Gastroesophageal sphincter (tissue), 3 donors: ENCODE measurements around the gene UNK.

Experiments
- POLR2A ChIP-seq, 2 donors: fragments of 450-650 bp; IDR thresholded peaks; one replicate each; pipeline ENCODE4 v1.6.1; 2017; ENCODE audit warnings: antibody characterized with exemption in 2 of 2, mild to moderate bottlenecking in 2 of 2, moderate library complexity in 1 of 2
- TF ChIP-seq, protein P1 (sequence below), 4 experiments: fragments of 200-600 bp in 2 of 4; fragments of 450-650 bp in 2 of 4; sonication (generic) in 1 of 4; IDR thresholded peaks; one replicate each; pipeline ENCODE4 v1.5.1; 2017 to 2019; ENCODE audit warnings: antibody characterized with exemption in 4 of 4, mild to moderate bottlenecking in 2 of 4, moderate library complexity in 2 of 4

DNA sequence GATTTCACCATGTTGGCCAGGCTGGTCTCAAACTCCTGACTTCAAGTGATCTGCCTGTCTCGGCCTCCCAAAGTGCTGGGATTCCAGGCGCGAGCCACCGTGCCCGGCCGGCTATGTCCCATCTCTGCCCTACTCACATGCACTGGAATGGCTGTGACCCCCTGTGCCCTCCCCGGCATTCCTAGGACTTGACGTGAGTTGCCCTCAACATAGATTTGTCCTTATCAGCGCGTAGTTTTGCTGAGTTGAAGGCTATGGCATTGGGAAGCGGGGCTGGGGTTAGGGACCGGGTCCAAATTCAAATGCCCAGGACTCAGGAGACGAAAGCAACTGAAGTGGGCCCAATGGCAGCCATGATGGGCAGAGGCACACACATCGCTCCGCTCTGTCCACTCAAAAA is 53.8 kb downstream of the UNK start:
- no peak for TF ChIP-seq POLR2A (IDR thresholded peaks at IDR 0.05)
- TF ChIP-seq, protein P1, sequence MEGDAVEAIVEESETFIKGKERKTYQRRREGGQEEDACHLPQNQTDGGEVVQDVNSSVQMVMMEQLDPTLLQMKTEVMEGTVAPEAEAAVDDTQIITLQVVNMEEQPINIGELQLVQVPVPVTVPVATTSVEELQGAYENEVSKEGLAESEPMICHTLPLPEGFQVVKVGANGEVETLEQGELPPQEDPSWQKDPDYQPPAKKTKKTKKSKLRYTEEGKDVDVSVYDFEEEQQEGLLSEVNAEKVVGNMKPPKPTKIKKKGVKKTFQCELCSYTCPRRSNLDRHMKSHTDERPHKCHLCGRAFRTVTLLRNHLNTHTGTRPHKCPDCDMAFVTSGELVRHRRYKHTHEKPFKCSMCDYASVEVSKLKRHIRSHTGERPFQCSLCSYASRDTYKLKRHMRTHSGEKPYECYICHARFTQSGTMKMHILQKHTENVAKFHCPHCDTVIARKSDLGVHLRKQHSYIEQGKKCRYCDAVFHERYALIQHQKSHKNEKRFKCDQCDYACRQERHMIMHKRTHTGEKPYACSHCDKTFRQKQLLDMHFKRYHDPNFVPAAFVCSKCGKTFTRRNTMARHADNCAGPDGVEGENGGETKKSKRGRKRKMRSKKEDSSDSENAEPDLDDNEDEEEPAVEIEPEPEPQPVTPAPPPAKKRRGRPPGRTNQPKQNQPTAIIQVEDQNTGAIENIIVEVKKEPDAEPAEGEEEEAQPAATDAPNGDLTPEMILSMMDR (IDR thresholded peaks at IDR 0.05): no peak
